K562 (cell line): ENCODE data around the gene PCDHGC4. TPM values are rescaled to one million over a fixed set of nuclear protein-coding genes. Genes with fewer than 3 reads are reported as not detected.

Experiments used
- ATF3 ChIP-seq, 2 experiments: fragments of 450-650 bp in 1 of 2; sonication (generic) in 1 of 2; formaldehyde crosslinking in 1 of 2; IDR thresholded peaks in 1 of 2; conservative IDR thresholded peaks in 1 of 2; 2 replicates each; pipeline versions ENCODE4 v1.6.1 to v1.8.1; 2016 to 2023; ENCODE audit warnings: mild to moderate bottlenecking in 2 of 2, moderate library complexity in 2 of 2, inconsistent platforms in 1 of 2, missing genetic modification reagents in 1 of 2
- CBX2 ChIP-seq: fragments of 200-600 bp; sonication (generic); IDR thresholded peaks from one replicate; pipeline ENCODE4 v1.6.1; 2012; ENCODE audit warnings: mild to moderate bottlenecking, low read length, inconsistent platforms; ENCODE audit not compliant: insufficient read depth, poor library complexity, severe bottlenecking
- CXXC5 ChIP-seq: fragments of 250-450 bp; sonication (Bioruptor Pico); IDR thresholded peaks from 2 replicates; pipeline ENCODE4 v1.8.0; 2022; ENCODE audit warnings: inconsistent platforms, mild to moderate bottlenecking, moderate library complexity
- GABPB1 ChIP-seq: sonication (generic); formaldehyde crosslinking; IDR thresholded peaks from 2 replicates; pipeline ENCODE4 v1.8.0; 2022; ENCODE audit warnings: mild to moderate bottlenecking, missing genetic modification reagents
- ILF3 ChIP-seq: fragments of 450-650 bp; IDR thresholded peaks from 2 replicates; pipeline ENCODE4 v1.6.1; 2018; ENCODE audit warnings: antibody characterized with exemption, mild to moderate bottlenecking, moderate library complexity, borderline replicate concordance
- MAZ ChIP-seq, 2 experiments: fragments of 450-650 bp in 1 of 2; sonication (generic) in 1 of 2; formaldehyde crosslinking; IDR thresholded peaks in 1 of 2; conservative IDR thresholded peaks in 1 of 2; 2 replicates each; pipeline versions ENCODE4 v1.4.0 to v1.5.0; 2020; ENCODE audit warnings: mild to moderate bottlenecking in 1 of 2, missing genetic modification reagents in 1 of 2
- PHB2 ChIP-seq: fragments of 450-650 bp; IDR thresholded peaks from 2 replicates; pipeline ENCODE4 v1.6.1; 2017; ENCODE audit warnings: low read depth
- U2AF2 ChIP-seq: fragments of 200-400 bp; formaldehyde crosslinking; optimal IDR thresholded peaks from 2 replicates; pipeline ENCODE3; 2017; ENCODE audit warnings: low read depth, mild to moderate bottlenecking, low read length
- ZNF354B ChIP-seq: fragments of 250-450 bp; sonication (Bioruptor Pico); IDR thresholded peaks from 2 replicates; pipeline ENCODE4 v1.4.0; 2020
- ZNF764 ChIP-seq: fragments of 250-450 bp; sonication (Bioruptor Pico); IDR thresholded peaks from 2 replicates; pipeline ENCODE4 v1.4.0; 2020; ENCODE audit warnings: low read depth, mild to moderate bottlenecking, moderate library complexity
- polyA plus RNA-seq, 8 experiments: library from polyadenylated mRNA; depleted of rRNA in 4 of 8; stranded (reverse) in 5 of 8; unstranded in 3 of 8; fragments of >200 nt; fragmentation: Nextera tagmentation in 2 of 8; fragmentation: Illumina TruSeq in 1 of 8; extraction: Ambion mirVana in 2 of 8; extraction: Trizol in 1 of 8; gene quantifications; 2 replicates each; pipeline versions ENCODE4 v1.2.1 to v1.2.3, GENCODE V29; 2011 to 2014; ENCODE audit warnings: inconsistent platforms in 1 of 8, missing spikeins in 1 of 8
- total RNA-seq, 7 experiments: library from RNA; depleted of rRNA in 6 of 7; stranded (reverse); fragments of >200 nt in 6 of 7; fragmentation: Illumina TruSeq in 2 of 7; extraction: Trizol in 2 of 7; gene quantifications; 2 replicates each; pipeline versions ENCODE4 v1.2.1 to v1.2.3, GENCODE V29; 2011 to 2021; ENCODE audit warnings: low replicate concordance in 1 of 7

Gene PCDHGC4
- total and polyA plus RNA-seq, 9 of the 15 experiments (the other 6 are each of a cell fraction or from before 2014, with no cell fraction given): 0.05 TPM; not detected in 8

DNA sequence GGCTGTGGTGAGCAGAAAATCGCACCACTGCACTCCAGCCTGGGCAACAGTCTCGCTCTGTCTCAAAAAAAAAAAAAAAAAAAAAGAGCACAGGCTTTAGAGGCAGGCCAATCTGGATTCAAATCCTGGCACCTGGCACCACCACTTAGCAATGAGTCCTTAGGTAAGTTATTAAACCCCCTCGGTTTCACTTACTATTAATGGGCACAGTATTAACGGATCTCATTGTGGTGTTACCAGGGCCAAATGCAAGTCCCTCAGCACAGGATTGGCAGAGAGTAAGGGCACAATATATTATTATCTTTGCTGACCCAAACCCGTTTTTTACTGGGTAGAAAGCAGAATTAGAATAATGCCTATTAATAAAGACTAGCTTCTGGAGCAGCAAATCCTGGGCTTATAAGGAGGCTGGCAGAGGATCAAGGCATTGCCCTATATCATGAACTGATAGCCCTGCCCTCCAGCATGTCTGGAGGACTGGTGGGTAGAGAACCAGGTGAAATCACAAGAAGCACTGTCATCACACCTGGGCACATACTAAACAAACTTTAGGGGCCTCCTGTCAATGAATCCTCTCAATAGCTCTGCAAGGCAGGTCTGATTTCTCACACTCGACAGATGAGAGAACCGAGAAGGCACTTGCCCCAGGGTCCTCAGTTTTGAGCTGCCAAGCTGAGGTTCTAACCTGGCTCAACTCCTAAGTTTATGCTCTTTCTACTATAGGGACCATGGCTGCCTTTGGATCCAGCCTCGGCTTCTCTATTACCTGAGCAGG lies 21.7 kb downstream of the PCDHGC4 start (continued):
- TF ChIP-seq ATF3 (IDR thresholded peaks at IDR 0.05): no peak
- TF ChIP-seq ATF3 (CRISPR knock-in tag; conservative IDR thresholded peaks at IDR 0.05): no peak
- no peak for TF ChIP-seq MAZ (CRISPR knock-in tag; conservative IDR thresholded peaks at IDR 0.05 in 1 of 2, IDR thresholded peaks at IDR 0.05 in 1 of 2)
- TF ChIP-seq ZNF354B (CRISPR knock-in tag): no peak
- no peak for TF ChIP-seq CBX2
- no peak for TF ChIP-seq U2AF2
- no peak for TF ChIP-seq CXXC5 (CRISPR knock-in tag)
- no peak for TF ChIP-seq ZNF764 (CRISPR knock-in tag)
- no peak for TF ChIP-seq PHB2
- no peak for TF ChIP-seq GABPB1
- no peak for TF ChIP-seq ILF3
